Measurements from ENCODE around the gene ZNF701. TPM values are rescaled to one million over a fixed set of nuclear protein-coding genes. Genes with fewer than 3 reads are reported as not detected.
"Not testable (repeated sequence)": the region's sequence is repeated elsewhere in the genome, so short reads cannot be mapped to it uniquely, and the experiment has no call there.

The ZNF701 gene
- total RNA-seq, 4 donors from 2014 or later: 11.7 to 16.2 (median 12.6) TPM

DNA sequence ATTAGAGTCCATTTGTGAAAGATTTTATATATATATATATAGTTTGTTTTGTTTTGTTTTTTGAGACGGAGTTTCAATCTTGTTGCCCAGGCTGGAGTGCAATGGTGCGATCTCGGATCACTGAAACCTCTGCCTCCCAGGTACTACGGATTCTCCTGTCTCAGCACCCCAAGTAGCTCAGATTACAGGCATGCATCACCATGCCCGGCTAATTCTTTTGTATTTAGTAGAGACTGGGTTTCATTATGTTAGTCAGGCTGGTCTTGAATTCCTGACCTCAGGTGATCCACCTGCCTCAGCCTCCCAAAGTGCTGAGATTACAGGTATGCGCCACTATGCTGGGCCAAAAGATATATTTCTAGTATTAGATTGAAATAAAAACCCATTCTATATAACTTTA, 4.0 kb upstream of the ZNF701 start:
- Histone ChIP-seq H3K36me3 (peaks cover 28% of the 10 kb centered on the region), H3K9me3 (peaks cover 15% of the 10 kb centered on the region), H3K27ac (no peak overlapping the region), H3K4me1 (peaks cover 14% of the 10 kb centered on the region), H3K27me3 (no peaks in the 10 kb centered on the region), H3K4me3 (no peak overlapping the region)
- DNase-seq (ENCODE audit: low spot score in 2 of 2): no peak
- WGBS: 84% methylated on average over 6 of the region's 6 CpGs
- TF ChIP-seq, protein P1, sequence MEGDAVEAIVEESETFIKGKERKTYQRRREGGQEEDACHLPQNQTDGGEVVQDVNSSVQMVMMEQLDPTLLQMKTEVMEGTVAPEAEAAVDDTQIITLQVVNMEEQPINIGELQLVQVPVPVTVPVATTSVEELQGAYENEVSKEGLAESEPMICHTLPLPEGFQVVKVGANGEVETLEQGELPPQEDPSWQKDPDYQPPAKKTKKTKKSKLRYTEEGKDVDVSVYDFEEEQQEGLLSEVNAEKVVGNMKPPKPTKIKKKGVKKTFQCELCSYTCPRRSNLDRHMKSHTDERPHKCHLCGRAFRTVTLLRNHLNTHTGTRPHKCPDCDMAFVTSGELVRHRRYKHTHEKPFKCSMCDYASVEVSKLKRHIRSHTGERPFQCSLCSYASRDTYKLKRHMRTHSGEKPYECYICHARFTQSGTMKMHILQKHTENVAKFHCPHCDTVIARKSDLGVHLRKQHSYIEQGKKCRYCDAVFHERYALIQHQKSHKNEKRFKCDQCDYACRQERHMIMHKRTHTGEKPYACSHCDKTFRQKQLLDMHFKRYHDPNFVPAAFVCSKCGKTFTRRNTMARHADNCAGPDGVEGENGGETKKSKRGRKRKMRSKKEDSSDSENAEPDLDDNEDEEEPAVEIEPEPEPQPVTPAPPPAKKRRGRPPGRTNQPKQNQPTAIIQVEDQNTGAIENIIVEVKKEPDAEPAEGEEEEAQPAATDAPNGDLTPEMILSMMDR (IDR thresholded peaks at IDR 0.05): no peak
- TF ChIP-seq POLR2AphosphoS5 (IDR thresholded peaks at IDR 0.05): no peak
- TF ChIP-seq EP300 (IDR thresholded peaks at IDR 0.05): no peak
- no peak for TF ChIP-seq POLR2A (IDR thresholded peaks at IDR 0.05)

- DNase-seq (ENCODE audit: low spot score in 2 of 2): no peak
- Histone ChIP-seq H3K4me3 (no peak overlapping the region), H3K9me3 (peaks cover 10% of the 10 kb centered on the region), H3K27ac (no peak overlapping the region), H3K27me3 (no peaks in the 10 kb centered on the region), H3K36me3 (peaks cover 25% of the 10 kb centered on the region), H3K4me1 (peaks cover 18% of the 10 kb centered on the region)
- 95% methylated on average over 2 of the region's 2 CpGs for WGBS
- TF ChIP-seq, protein P1 (IDR thresholded peaks at IDR 0.05): no peak
- TF ChIP-seq POLR2AphosphoS5 (IDR thresholded peaks at IDR 0.05): no peak
- TF ChIP-seq EP300 (IDR thresholded peaks at IDR 0.05): no peak
- TF ChIP-seq POLR2A (IDR thresholded peaks at IDR 0.05): no peak
Observed at GRCh38 chr19:52566588-52566987, 3.5 kb upstream of the ZNF701 start.

DNA sequence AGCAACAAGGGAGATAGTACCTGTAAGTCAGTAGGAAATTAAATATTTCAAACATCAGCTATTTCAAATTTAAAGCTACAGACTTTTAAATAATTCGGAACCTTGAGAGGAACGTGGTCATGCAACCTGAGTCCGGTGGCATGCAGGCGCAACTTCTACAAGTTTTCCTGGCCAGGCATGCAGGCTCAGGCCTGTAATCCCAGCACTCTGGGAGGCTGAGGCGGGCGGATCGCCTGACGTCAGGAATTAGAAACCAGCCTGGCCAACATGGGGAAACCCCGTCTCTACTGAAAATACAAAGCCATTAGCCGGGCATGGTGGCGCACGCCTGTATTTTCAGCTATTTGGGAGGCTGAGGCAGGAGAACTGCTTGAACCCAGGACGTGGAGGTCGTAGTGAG, 2.2 kb upstream of the ZNF701 start:
- Histone ChIP-seq H3K36me3 (peaks cover 24% of the 10 kb centered on the region), H3K9me3 (peaks cover 7% of the 10 kb centered on the region), H3K4me1 (peaks cover 19% of the 10 kb centered on the region), H3K4me3 (no peak overlapping the region), H3K27me3 (no peaks in the 10 kb centered on the region), H3K27ac (no peak overlapping the region)
- no peak for DNase-seq (ENCODE audit: low spot score in 2 of 2)
- 84% methylated on average over 14 of the region's 14 CpGs for WGBS
- TF ChIP-seq, protein P1 (IDR thresholded peaks at IDR 0.05): no peak
- TF ChIP-seq POLR2A (IDR thresholded peaks at IDR 0.05): no peak
- TF ChIP-seq EP300 (IDR thresholded peaks at IDR 0.05): no peak
- TF ChIP-seq POLR2AphosphoS5 (IDR thresholded peaks at IDR 0.05): no peak

DNA sequence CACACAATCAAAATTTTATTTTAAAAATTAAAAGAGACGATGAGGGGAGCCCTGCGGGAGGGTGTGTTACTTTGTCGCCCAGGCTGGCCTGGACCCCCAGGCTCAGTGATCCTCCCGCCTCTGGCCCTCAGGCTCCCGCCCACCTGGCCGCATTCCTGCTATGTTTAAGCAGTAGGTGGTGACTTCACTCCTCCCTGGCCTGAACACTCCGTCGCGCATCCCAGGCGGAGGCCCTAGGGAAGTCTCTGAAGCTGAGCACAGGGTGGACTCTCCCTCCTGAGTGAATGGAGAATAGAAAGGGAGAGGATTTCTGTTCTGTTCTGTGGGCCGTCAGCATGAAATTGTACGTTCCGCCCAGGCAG, 468 bp upstream of the ZNF701 start:
- 5% methylated on average over 13 of the region's 13 CpGs for WGBS
- DNase-seq (ENCODE audit: low spot score in 2 of 2): peak in 1 of 2 donors; percentile 68

DNA sequence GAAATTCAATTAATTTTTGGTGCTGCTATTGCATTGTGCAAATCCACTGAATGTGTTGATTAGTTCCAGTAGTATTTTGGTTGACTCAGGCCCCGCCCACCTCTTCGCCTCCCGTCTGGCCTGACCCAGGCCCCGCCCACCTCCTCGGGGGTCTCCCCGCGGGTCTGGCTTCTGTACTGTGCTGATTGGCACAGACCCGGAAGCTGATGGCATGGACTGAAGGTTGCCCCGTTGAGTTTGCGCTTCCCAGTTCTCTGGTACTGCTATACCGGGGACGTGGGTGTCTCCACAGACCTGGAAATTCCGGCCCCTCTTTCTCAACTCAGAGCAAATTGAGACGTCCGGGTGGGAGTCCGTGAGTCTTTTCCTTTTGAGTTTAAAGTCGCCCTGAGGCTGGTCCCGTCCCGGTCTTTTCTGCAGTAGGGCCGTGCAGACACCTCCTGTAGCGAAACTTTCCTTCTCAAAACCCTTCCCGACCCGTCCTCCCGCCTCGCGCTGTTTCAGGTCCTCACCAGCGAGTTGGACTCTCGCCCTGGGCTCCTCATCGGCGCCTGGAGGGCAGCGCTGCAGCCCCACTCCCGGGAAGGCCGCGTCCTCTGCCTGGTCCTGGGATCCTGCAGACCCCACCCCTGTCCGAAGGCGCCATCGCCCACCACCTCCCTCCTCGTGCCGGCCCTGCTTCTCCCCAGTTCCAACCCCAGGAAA, 14.8 kb downstream of the ZNF701 start:
- 61% methylated on average over 39 of the region's 39 CpGs for WGBS
- DNase-seq (ENCODE audit: low spot score in 2 of 2): no peak
- H3K36me3 ChIP-seq: peaks cover 67% of the 10 kb centered on the region
- H3K9me3 ChIP-seq: peaks cover 3% of the 10 kb centered on the region
- no peaks in the 10 kb centered on the region for H3K27me3 ChIP-seq
- H3K4me1 ChIP-seq: no peaks in the 10 kb centered on the region
- peak overlapping the region; percentile 35 for H3K4me3 ChIP-seq
- no peak overlapping the region for H3K27ac ChIP-seq
- TF ChIP-seq, protein P1 (IDR thresholded peaks at IDR 0.05): no peak
- TF ChIP-seq POLR2A (IDR thresholded peaks at IDR 0.05) (no peak), EP300 (IDR thresholded peaks at IDR 0.05) (no peak), POLR2AphosphoS5 (IDR thresholded peaks at IDR 0.05) (no peak)

More for the DNA sequence above, 468 bp upstream of the ZNF701 start:
- Histone ChIP-seq H3K4me1 (peaks cover 19% of the 10 kb centered on the region), H3K36me3 (peaks cover 27% of the 10 kb centered on the region), H3K4me3 (peak overlapping the region; percentile 79), H3K27ac (peak overlapping the region; percentile 89)
- not testable (repeated sequence) for H3K27me3 ChIP-seq, H3K9me3 ChIP-seq

DNA sequence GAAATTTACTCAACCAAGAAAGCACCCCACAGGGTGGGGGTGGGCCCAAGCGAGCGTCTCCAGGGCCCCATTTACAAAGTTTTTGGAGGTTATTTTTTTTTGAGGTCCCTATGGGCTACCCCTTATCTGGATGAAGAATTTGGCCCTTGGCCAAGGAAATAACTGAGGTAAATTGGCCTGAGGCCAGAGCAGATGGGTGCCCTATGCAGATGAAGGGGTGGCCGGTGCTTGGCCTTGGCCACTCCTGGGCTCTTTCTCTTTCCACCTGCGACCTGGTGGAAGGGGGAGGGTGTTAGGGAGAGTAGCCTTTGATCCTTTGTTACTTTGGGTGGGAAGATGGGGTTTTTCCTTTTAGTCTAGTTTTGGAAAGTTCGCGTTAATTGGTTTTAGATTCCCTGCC, 15.5 kb downstream of the ZNF701 start:
- no peaks in the 10 kb centered on the region for H3K27me3 ChIP-seq
- H3K36me3 ChIP-seq: peaks cover 62% of the 10 kb centered on the region
- no peaks in the 10 kb centered on the region for H3K4me1 ChIP-seq
- no peak overlapping the region for H3K27ac ChIP-seq
- no peak for DNase-seq (ENCODE audit: low spot score in 2 of 2)
- H3K4me3 ChIP-seq: no peak overlapping the region
- 86% methylated on average over 6 of the region's 6 CpGs for WGBS
- TF ChIP-seq EP300 (IDR thresholded peaks at IDR 0.05) (no peak), POLR2A (IDR thresholded peaks at IDR 0.05) (no peak), POLR2AphosphoS5 (IDR thresholded peaks at IDR 0.05) (no peak)
- TF ChIP-seq, protein P1 (IDR thresholded peaks at IDR 0.05): no peak
- peaks cover 3% of the 10 kb centered on the region for H3K9me3 ChIP-seq

Measured in suprapubic skin (tissue), 4 donors.